T-cell (primary cell): Measurements from ENCODE around the gene ASB2. TPM values are rescaled to one million over a fixed set of nuclear protein-coding genes. Genes with fewer than 3 reads are reported as not detected.

Source experiments
- ATAC-seq, 4 experiments: fragments of 200-7000 bp in 3 of 4; fragments of 150-1000 bp in 1 of 4; cut with Tn5 transposase; replicated peaks in 1 of 4; 1 replicate in 3 of 4; 2 replicates in 1 of 4; pipeline ENCODE4 v1.10.0; 2021; ENCODE audit warnings: moderate library complexity in 3 of 4, mild to moderate bottlenecking in 2 of 4, moderate number of reproducible peaks in 1 of 4
- CTCF ChIA-PET, 2 donors: fragments of 300-600 bp; sonication (Branson Sonifier 250); formaldehyde crosslinking; loops; one replicate each; lab custom pipeline; 2022; ENCODE audit warnings: antibody characterized with exemption in 2 of 2; lab: Charles Lee
- POLR2A ChIA-PET, 2 donors: fragments of 300-600 bp; sonication (Branson Sonifier 250); formaldehyde crosslinking; loops; one replicate each; lab custom pipeline; 2022; ENCODE audit warnings: antibody characterized with exemption in 2 of 2; lab: Charles Lee
- DNase-seq, 35 experiments: peaks; one replicate each; pipeline versions ENCODE4 v3.0.0 to v3.0.0-alpha.2; 2013 to 2023
- H3K27ac ChIP-seq: one replicate; pipeline ENCODE4 v1.5.1; 2013; ENCODE audit warnings: low read length
- H3K27me3 ChIP-seq, 2 experiments: replicated peaks in 1 of 2; 1 replicate in 1 of 2; 2 replicates in 1 of 2; pipeline versions ENCODE4 v1.6.1 to v1.7.0; 2013; ENCODE audit warnings: low read length in 1 of 2, mixed read lengths in 1 of 2; ENCODE audit not compliant: control insufficient read depth in 2 of 2, insufficient read depth in 2 of 2; ENCODE audit errors: extremely low read depth in 1 of 2
- H3K36me3 ChIP-seq, 2 donors: 1 replicate in 1 of 2; 2 replicates in 1 of 2; pipeline versions ENCODE4 v1.6.1 to v1.7.0; 2013; ENCODE audit warnings: low read length in 1 of 2; ENCODE audit not compliant: control insufficient read depth in 2 of 2, insufficient read depth in 1 of 2; ENCODE audit errors: extremely low read depth in 1 of 2
- H3K4me1 ChIP-seq, 2 experiments: 1 replicate in 1 of 2; 2 replicates in 1 of 2; pipeline versions ENCODE4 v1.6.1 to v1.7.0; 2013; ENCODE audit warnings: low read length in 2 of 2, mixed read lengths in 1 of 2; ENCODE audit not compliant: insufficient read depth in 2 of 2, control insufficient read depth in 1 of 2; ENCODE audit errors: extremely low read depth in 1 of 2
- H3K4me3 ChIP-seq, 2 donors: 1 replicate in 1 of 2; 2 replicates in 1 of 2; pipeline versions ENCODE4 v1.5.1 to v1.7.0; 2013; ENCODE audit warnings: mild to moderate bottlenecking in 2 of 2, low read length in 1 of 2, moderate library complexity in 1 of 2; ENCODE audit not compliant: control insufficient read depth in 1 of 2; ENCODE audit errors: extremely low read depth in 1 of 2
- H3K9me3 ChIP-seq: 2 replicates; pipeline ENCODE4 v1.7.0; 2013
- H3K27ac Mint-ChIP-seq, 2 donors: one replicate each; pipeline ENCODE4 v1.8.0; 2020 to 2021; ENCODE audit warnings: mild to moderate bottlenecking in 2 of 2, mixed read lengths in 2 of 2
- H3K27me3 Mint-ChIP-seq, 2 donors: one replicate each; pipeline ENCODE4 v1.8.0; 2021 to 2022; ENCODE audit warnings: mixed read lengths in 2 of 2
- H3K36me3 Mint-ChIP-seq: one replicate; pipeline ENCODE4 v1.8.0; 2021; ENCODE audit warnings: mixed read lengths
- H3K4me1 Mint-ChIP-seq, 3 donors: one replicate each; pipeline ENCODE4 v1.8.0; 2020 to 2022; ENCODE audit warnings: mixed read lengths in 3 of 3, mild to moderate bottlenecking in 1 of 3
- H3K4me3 Mint-ChIP-seq, 3 donors: one replicate each; pipeline ENCODE4 v1.8.0; 2020 to 2022; ENCODE audit warnings: mild to moderate bottlenecking in 3 of 3, mixed read lengths in 3 of 3, moderate library complexity in 3 of 3
- H3K9me3 Mint-ChIP-seq, 3 donors: one replicate each; pipeline ENCODE4 v1.8.0; 2020 to 2022; ENCODE audit warnings: mixed read lengths in 3 of 3
- WGBS: methylation state at CpG from one replicate; pipeline ENCODE4 v1.1.5; 2013; ENCODE audit warnings: missing lambda C conversion rate; ENCODE audit not compliant: insufficient coverage; 5-methylcytosine and 5-hydroxymethylcytosine counted together
- total RNA-seq, 35 experiments: library from RNA in 6 of 35; stranded (reverse) in 6 of 35; fragments of 120-200 nt in 1 of 35; gene quantifications; one replicate each; pipeline versions ENCODE4 v1.2.1 to v1.2.4 and lab custom pipeline; 2013 to 2026

Gene ASB2
- total RNA-seq, 5 donors from 2014 or later (not counting 1 experiment from before 2014, with no cell fraction given) = 2.7 to 5.4 (median 3.3) TPM

DNA sequence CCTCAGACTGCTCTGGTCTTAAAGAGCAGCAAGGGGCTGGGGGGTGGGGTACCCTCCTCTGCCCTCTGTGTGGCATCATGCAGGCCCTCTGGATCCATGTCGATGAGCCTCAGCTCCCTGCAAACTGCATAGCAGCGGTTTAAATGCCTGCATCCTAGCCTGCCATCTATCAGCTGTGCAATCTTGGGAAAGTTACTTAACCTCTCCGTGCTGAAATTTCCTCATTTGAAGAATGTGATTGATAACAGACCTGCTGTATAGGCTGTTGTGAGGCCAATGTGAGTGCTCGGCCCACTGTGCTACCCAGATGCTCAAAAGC is 45.4 kb downstream of the ASB2 start:
- ATAC-seq (no peak), DNase-seq (no peak)
- no peaks in the 10 kb centered on the region for H3K36me3 Mint-ChIP-seq
- POLR2A ChIA-PET = no interaction called here
- H3K27ac Mint-ChIP-seq = no peak overlapping the region
- Histone ChIP-seq H3K4me3 (no peak overlapping the region), H3K36me3 (no peaks in the 10 kb centered on the region), H3K27me3 (peaks cover 0 to 2% of the 10 kb centered on the region in 2 experiments), H3K9me3 (no peaks in the 10 kb centered on the region), H3K4me1 (no peaks in the 10 kb centered on the region), H3K27ac (no peak overlapping the region)
- no peaks in the 10 kb centered on the region for H3K27me3 Mint-ChIP-seq
- H3K4me3 Mint-ChIP-seq = no peak overlapping the region
- WGBS = 80% methylated on average over 1 of the region's 4 CpGs
- no peaks in the 10 kb centered on the region for H3K4me1 Mint-ChIP-seq
- no peaks in the 10 kb centered on the region for H3K9me3 Mint-ChIP-seq
- CTCF ChIA-PET = no interaction called here

DNA sequence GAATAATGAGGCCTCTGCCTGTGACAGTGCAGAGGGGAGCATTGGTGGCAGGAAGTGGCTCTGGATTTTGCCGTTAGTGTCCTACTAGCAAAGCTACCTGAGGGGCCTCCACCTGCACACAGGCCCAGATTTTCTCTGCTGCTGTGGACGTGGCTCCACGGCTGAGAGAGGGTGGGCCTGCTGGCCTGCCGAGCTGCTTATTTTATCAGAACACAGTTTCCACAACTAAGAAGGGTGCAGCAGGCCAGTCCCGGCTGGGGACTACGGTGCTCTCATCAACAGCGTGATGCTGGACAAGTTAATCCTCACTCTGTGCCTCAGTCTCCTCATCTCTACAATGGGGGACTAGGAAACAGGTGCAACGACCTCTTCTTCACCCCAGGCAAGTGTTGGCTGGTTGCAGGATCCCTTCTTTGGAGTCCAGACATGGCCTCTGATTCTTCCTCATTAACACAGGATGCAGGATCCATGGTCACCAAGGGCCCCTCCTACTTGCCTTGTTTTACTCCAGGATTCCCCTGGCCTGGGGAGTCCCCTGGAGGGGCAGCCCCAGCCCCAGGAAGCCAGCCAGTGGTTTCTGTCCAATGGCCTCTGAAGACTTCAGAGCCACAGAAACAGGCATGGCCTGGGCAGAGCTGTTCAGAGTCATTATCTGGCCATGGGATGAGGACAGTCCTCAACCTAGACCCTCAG is 45.9 kb downstream of the ASB2 start:
- Histone ChIP-seq H3K27ac (no peak overlapping the region), H3K4me1 (no peaks in the 10 kb centered on the region), H3K4me3 (no peak overlapping the region), H3K9me3 (no peaks in the 10 kb centered on the region), H3K27me3 (peaks cover 0 to under 1% of the 10 kb centered on the region in 2 experiments), H3K36me3 (no peaks in the 10 kb centered on the region)
- 76% methylated on average over 5 of the region's 8 CpGs for WGBS
- Mint-ChIP-seq H3K4me3 (no peak overlapping the region), H3K9me3 (no peaks in the 10 kb centered on the region), H3K27ac (no peak overlapping the region), H3K36me3 (no peaks in the 10 kb centered on the region), H3K4me1 (no peaks in the 10 kb centered on the region), H3K27me3 (no peaks in the 10 kb centered on the region)
- CTCF ChIA-PET = no interaction called here
- no peak for DNase-seq
- no peak for ATAC-seq
- POLR2A ChIA-PET = no interaction called here

DNA sequence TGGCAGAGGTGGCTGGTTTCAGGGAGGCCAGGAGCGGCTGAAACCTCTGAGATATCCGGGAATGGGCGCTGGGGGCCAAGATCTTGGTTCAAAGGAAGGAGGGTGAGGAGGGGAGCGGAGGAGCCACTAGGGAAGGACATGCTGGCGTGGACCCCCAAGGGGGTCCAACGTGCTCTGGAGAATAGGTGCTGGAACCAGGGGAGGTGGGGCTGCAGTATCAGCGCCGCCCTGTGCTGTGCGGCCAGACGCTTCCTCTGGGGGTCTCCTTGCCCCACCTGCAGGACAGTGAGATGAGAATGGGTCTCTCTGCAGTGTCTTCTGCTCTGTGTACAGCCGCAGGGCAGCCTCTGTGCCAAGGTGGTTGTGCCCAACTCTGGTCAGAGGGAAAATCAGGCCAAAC is 46.7 kb downstream of the ASB2 start:
- DNase-seq = no peak
- H3K4me1 ChIP-seq = no peaks in the 10 kb centered on the region
- ChIA-PET CTCF (no interaction called here), POLR2A (no interaction called here)
- H3K27me3 ChIP-seq = no peaks in the 10 kb centered on the region
- H3K27me3 Mint-ChIP-seq = no peaks in the 10 kb centered on the region
- H3K36me3 Mint-ChIP-seq = no peaks in the 10 kb centered on the region
- H3K4me3 Mint-ChIP-seq = no peak overlapping the region
- no peaks in the 10 kb centered on the region for H3K9me3 ChIP-seq
- no peak overlapping the region for H3K27ac Mint-ChIP-seq
- no peak overlapping the region for H3K4me3 ChIP-seq
- H3K9me3 Mint-ChIP-seq = no peaks in the 10 kb centered on the region
- whole genome bisulfite sequencing = 94% methylated on average over 11 of the region's 11 CpGs
- no peak for ATAC-seq
- no peaks in the 10 kb centered on the region for H3K4me1 Mint-ChIP-seq
- H3K36me3 ChIP-seq = no peaks in the 10 kb centered on the region
- no peak overlapping the region for H3K27ac ChIP-seq

DNA sequence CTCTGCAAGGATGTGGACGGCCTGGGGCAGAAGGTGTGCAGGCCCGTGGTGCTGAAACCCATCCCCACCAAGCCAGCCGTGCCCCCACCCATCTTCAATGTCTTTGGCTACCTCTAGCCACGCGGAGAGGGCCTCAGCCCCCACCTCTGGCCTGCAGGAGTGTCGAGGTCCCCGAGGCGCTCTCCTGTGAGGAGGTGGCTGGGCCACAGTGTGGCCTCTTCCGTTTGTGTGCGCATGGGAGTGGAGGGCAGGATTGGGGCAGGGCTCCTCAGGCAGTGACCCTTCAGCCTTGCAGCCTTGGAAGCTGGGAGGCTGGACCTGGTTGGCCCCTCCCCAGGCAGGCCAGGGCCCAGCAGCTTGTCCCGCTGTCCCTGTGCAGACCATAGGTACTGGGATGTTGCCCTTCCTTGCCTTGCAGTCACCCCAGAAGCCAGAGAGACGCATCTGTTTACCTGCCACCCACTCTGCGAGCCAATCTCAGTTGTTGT is 47.3 kb downstream of the ASB2 start:
- POLR2A ChIA-PET = no interaction called here
- H3K36me3 Mint-ChIP-seq = no peaks in the 10 kb centered on the region
- Histone ChIP-seq H3K27me3 (no peaks in the 10 kb centered on the region), H3K36me3 (no peaks in the 10 kb centered on the region), H3K27ac (no peak overlapping the region), H3K4me1 (no peaks in the 10 kb centered on the region), H3K9me3 (no peaks in the 10 kb centered on the region), H3K4me3 (no peak overlapping the region)
- no peaks in the 10 kb centered on the region for H3K27me3 Mint-ChIP-seq
- no peak overlapping the region for H3K4me3 Mint-ChIP-seq
- H3K27ac Mint-ChIP-seq = no peak overlapping the region
- WGBS = 86% methylated on average over 10 of the region's 13 CpGs
- no peaks in the 10 kb centered on the region for H3K4me1 Mint-ChIP-seq
- no peak for ATAC-seq
- no peak for DNase-seq
- CTCF ChIA-PET = no interaction called here
- no peaks in the 10 kb centered on the region for H3K9me3 Mint-ChIP-seq

DNA sequence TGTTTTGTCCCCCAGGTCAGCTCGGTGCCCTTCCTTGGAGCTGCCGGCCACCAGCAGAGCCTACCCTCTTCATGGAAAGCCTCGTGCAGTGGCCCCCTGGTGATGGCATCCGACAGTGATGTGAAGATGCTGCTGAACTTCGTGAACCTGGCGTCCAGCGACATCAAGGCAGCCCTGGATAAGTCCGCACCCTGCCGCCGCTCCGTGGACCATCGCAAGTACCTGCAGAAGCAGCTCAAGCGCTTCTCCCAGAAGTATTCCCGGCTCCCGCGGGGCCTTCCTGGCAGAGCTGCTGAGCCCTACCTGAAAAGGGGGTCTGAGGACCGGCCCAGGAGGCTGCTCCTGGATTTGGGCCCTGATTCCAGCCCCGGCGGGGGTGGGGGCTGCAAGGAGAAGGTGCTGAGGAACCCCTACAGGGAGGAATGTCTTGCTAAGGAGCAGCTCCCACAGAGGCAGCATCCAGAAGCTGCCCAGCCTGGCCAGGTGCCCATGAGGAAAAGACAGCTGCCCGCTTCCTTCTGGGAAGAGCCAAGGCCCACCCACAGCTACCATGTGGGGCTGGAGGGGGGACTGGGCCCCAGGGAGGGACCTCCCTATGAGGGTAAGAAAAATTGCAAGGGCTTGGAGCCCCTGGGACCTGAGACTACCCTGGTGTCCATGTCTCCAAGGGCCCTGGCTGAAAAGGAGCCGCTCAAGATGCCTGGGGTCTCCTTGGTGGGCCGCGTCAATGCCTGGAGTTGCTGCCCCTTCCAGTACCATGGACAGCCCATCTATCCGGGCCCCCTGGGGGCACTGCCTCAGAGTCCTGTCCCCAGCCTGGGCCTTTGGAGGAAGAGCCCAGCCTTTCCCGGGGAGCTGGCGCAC is 48.0 kb downstream of the ASB2 start:
- H3K4me1 Mint-ChIP-seq = no peaks in the 10 kb centered on the region
- no peaks in the 10 kb centered on the region for H3K36me3 Mint-ChIP-seq
- H3K4me3 ChIP-seq = no peak overlapping the region
- CTCF ChIA-PET = no interaction called here
- no peaks in the 10 kb centered on the region for H3K9me3 Mint-ChIP-seq
- H3K27me3 Mint-ChIP-seq = no peaks in the 10 kb centered on the region
- no peaks in the 10 kb centered on the region for H3K4me1 ChIP-seq
- H3K27ac ChIP-seq = no peak overlapping the region
- no peaks in the 10 kb centered on the region for H3K36me3 ChIP-seq
- H3K4me3 Mint-ChIP-seq = no peak overlapping the region
- no peak overlapping the region for H3K27ac Mint-ChIP-seq
- ATAC-seq = no peak
- WGBS = 86% methylated on average over 15 of the region's 26 CpGs
- no peaks in the 10 kb centered on the region for H3K9me3 ChIP-seq
- no peak for DNase-seq
- POLR2A ChIA-PET = no interaction called here
- no peaks in the 10 kb centered on the region for H3K27me3 ChIP-seq

DNA sequence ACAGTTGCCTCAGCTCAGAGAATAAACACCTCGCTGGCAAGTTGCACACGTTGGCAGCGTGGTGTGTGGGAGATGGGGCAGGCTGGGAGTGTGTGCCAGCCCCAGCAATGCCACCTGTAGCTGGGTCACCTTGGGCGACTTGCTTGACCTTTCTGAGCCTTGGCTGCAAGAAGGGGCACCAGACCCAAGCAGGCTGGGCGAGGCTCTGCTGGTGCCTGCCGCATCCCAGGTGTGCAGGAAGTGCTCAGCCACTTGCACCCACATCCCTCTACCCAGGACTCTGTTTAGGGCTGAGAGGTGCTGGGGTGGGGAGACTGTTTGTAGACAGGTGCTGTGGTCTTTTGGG is 48.6 kb downstream of the ASB2 start:
- CTCF ChIA-PET = no interaction called here
- H3K27ac ChIP-seq = no peak overlapping the region

More for the DNA sequence above, 48.6 kb downstream of the ASB2 start:
- Histone ChIP-seq H3K27me3 (no peaks in the 10 kb centered on the region), H3K36me3 (no peaks in the 10 kb centered on the region), H3K9me3 (no peaks in the 10 kb centered on the region), H3K4me1 (no peaks in the 10 kb centered on the region), H3K4me3 (no peak overlapping the region)
- DNase-seq (no peak), ATAC-seq (no peak)
- POLR2A ChIA-PET = no interaction called here
- Mint-ChIP-seq H3K9me3 (no peaks in the 10 kb centered on the region), H3K36me3 (no peaks in the 10 kb centered on the region), H3K4me3 (no peak overlapping the region), H3K27me3 (no peaks in the 10 kb centered on the region), H3K4me1 (no peaks in the 10 kb centered on the region), H3K27ac (no peak overlapping the region)
- WGBS = 40% methylated on average over 4 of the region's 6 CpGs
